Peyer's patch (tissue), 4 donors: ENCODE data around the gene SLC47A2.

ENCODE experiments used
- CTCF ChIP-seq, 6 experiments: fragments of 450-650 bp in 4 of 6; fragments of 200-600 bp in 2 of 6; sonication (generic) in 1 of 6; IDR thresholded peaks; one replicate each; pipeline ENCODE4 v1.5.1; 2017 to 2019; ENCODE audit warnings: antibody characterized with exemption in 6 of 6, mild to moderate bottlenecking in 3 of 6, moderate library complexity in 1 of 6
- POLR2A ChIP-seq, 2 donors: fragments of 450-650 bp; IDR thresholded peaks; one replicate each; pipeline ENCODE4 v1.5.1; 2017; ENCODE audit warnings: antibody characterized with exemption in 2 of 2, mild to moderate bottlenecking in 2 of 2, moderate library complexity in 2 of 2

- TF ChIP-seq CTCF (IDR thresholded peaks at IDR 0.05), result no peak
- no peak for TF ChIP-seq POLR2A (IDR thresholded peaks at IDR 0.05)
Measured at GRCh38 chr17:19748807-19749193, 32.4 kb upstream of the SLC47A2 start.
